GM12891 (cell line): ENCODE measurements around the gene USH2A.

Experiments
- POLR2A ChIP-seq: IDR thresholded peaks from 2 replicates; pipeline ENCODE4 v1.6.1; 2011; ENCODE audit warnings: low read depth, low read length, control low read depth
- POLR2AphosphoS5 ChIP-seq: IDR thresholded peaks from 2 replicates; pipeline ENCODE4 v1.6.1; 2011; ENCODE audit warnings: low read depth, low read length, control low read depth
- POU2F2 ChIP-seq: IDR thresholded peaks from 2 replicates; pipeline ENCODE4 v1.6.1; 2011; ENCODE audit warnings: low read depth, mild to moderate bottlenecking, control low read depth, low read length, moderate library complexity
- SPI1 ChIP-seq: IDR thresholded peaks from 2 replicates; pipeline ENCODE4 v1.6.1; 2011; ENCODE audit warnings: low read depth, low read length, control low read depth

- TF ChIP-seq POLR2A (no peak), POLR2AphosphoS5 (no peak), POU2F2 (no peak), SPI1 (0 out of 2 replicates have a peak, but pooled peaks have one; percentile 17)
Measured at GRCh38 chr1:215589650-215590435, 833.4 kb downstream of the USH2A start.
